H1 (cell line): ENCODE measurements around the gene ANK3. TPM values are rescaled to one million over a fixed set of nuclear protein-coding genes. Genes with fewer than 3 reads are reported as not detected.

Experiments
- CEBPB ChIP-seq: IDR thresholded peaks from 2 replicates; pipeline ENCODE4 v1.6.1; 2012; ENCODE audit warnings: low read depth, low read length
- CHD7 ChIP-seq: fragments of 300-600 bp; sonication (generic); IDR thresholded peaks from 2 replicates; pipeline ENCODE4 v1.7.1; 2012; ENCODE audit warnings: low read length, moderate library complexity, mild to moderate bottlenecking, inconsistent platforms; ENCODE audit not compliant: insufficient replicate concordance
- EGR1 ChIP-seq: IDR thresholded peaks from 2 replicates; pipeline ENCODE4 v1.6.1; 2011; ENCODE audit warnings: low read depth, low read length, borderline replicate concordance
- GABPA ChIP-seq: IDR thresholded peaks from 2 replicates; pipeline ENCODE4 v1.6.1; 2011; ENCODE audit warnings: mild to moderate bottlenecking, low read length, moderate library complexity, borderline replicate concordance; ENCODE audit not compliant: insufficient read depth
- RFX5 ChIP-seq: IDR thresholded peaks from 2 replicates; pipeline ENCODE4 v1.6.1; 2011; ENCODE audit warnings: low read depth, low read length, improper control_type of control experiment, borderline replicate concordance
- SIRT6 ChIP-seq: IDR thresholded peaks from one replicate; pipeline ENCODE4 v1.7.1; 2012; ENCODE audit warnings: low read length, inconsistent platforms
- SP1 ChIP-seq: IDR thresholded peaks from 2 replicates; pipeline ENCODE4 v1.6.1; 2011; ENCODE audit warnings: low read depth, low read length
- SP4 ChIP-seq: IDR thresholded peaks from 2 replicates; pipeline ENCODE4 v1.6.1; 2012; ENCODE audit warnings: low read length, inconsistent platforms
- TBP ChIP-seq: IDR thresholded peaks from 2 replicates; pipeline ENCODE4 v1.6.1; 2011; ENCODE audit warnings: low read depth, low read length, improper control_type of control experiment
- polyA plus RNA-seq, 7 experiments: library from polyadenylated mRNA; depleted of rRNA in 3 of 7; stranded (reverse) in 5 of 7; unstranded in 2 of 7; fragments of >200 nt in 5 of 7; fragments of 200-250 nt in 2 of 7; gene quantifications; 1 replicate in 5 of 7; 2 replicates in 1 of 7; 4 replicates in 1 of 7; pipeline versions ENCODE4 v1.2.1 to v1.2.3, GENCODE V29; 2011 to 2013; ENCODE audit warnings: missing spikeins in 2 of 7, mixed read lengths in 2 of 7
- total RNA-seq: library from RNA; stranded (reverse); fragmentation: NEBNext Ultra II Directional; extraction: Animal tissue kit (Norgen Biotek cat#: 25700); gene quantifications from 2 replicates; pipeline ENCODE4 v1.2.1, GENCODE V29; 2021

Gene ANK3
- total and polyA plus RNA-seq, 2 of the 8 experiments (the other 6 are each of a cell fraction or from before 2014, with no cell fraction given), result 18.1 to 67.9 TPM

GRCh38 chr10:60050366-60050765 is 339.3 kb downstream of the ANK3 start (continued):
- no peak for TF ChIP-seq CHD7
- no peak for TF ChIP-seq EGR1
- no peak for TF ChIP-seq TBP
- no peak for TF ChIP-seq SP1
- TF ChIP-seq SP4, result no peak
- no peak for TF ChIP-seq GABPA
- TF ChIP-seq CEBPB, result no peak
- TF ChIP-seq SIRT6, result no peak
- no peak for TF ChIP-seq RFX5
